C4-2B (cell line): ENCODE data around the gene STK17B.

Source experiments
- ZFX ChIP-seq: fragments of 450-650 bp; IDR thresholded peaks from 2 replicates; pipeline ENCODE4 v1.6.1; 2017
- TF ChIP-seq, protein P1 (sequence below): fragments of 450-650 bp; conservative IDR thresholded peaks from 2 replicates; pipeline ENCODE4 v1.5.1; 2017; ENCODE audit warnings: mild to moderate bottlenecking

DNA sequence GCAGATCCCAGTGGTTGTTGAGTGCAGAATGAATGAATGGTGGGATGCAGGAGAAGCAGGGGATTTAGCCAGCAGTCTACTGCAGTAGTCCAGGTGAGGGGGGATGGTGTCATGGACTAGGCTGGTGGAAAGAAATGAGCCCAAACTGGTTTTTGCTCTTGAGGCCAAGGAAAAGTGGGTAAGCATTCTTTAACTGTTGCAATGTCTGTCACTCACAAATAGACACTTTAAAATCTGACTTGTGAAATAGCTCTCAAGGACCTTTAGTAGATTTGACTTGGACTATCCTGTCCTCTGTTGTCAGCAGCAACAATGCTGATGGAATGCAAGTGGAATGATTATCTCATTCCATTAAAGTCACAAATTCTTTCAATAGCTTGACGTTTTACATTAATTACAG is 37.5 kb upstream of the STK17B start:
- TF ChIP-seq, protein P1, sequence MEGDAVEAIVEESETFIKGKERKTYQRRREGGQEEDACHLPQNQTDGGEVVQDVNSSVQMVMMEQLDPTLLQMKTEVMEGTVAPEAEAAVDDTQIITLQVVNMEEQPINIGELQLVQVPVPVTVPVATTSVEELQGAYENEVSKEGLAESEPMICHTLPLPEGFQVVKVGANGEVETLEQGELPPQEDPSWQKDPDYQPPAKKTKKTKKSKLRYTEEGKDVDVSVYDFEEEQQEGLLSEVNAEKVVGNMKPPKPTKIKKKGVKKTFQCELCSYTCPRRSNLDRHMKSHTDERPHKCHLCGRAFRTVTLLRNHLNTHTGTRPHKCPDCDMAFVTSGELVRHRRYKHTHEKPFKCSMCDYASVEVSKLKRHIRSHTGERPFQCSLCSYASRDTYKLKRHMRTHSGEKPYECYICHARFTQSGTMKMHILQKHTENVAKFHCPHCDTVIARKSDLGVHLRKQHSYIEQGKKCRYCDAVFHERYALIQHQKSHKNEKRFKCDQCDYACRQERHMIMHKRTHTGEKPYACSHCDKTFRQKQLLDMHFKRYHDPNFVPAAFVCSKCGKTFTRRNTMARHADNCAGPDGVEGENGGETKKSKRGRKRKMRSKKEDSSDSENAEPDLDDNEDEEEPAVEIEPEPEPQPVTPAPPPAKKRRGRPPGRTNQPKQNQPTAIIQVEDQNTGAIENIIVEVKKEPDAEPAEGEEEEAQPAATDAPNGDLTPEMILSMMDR: no peak
- no peak for TF ChIP-seq ZFX
